Tibial artery (tissue), 4 donors: ENCODE measurements around the gene DAG1.

Experiments
- DNase-seq, 2 donors: peaks; one replicate each; pipeline ENCODE4 v3.0.0-alpha.2; 2019
- H3K27ac ChIP-seq, 2 donors: fragments of 200-600 bp; sonication (generic) in 1 of 2; 1 replicate in 1 of 2; 2 replicates in 1 of 2; pipeline ENCODE4 v1.5.1; 2018 to 2019; ENCODE audit warnings: mild to moderate bottlenecking in 1 of 2
- H3K27me3 ChIP-seq, 2 donors: fragments of 200-600 bp; sonication (generic) in 1 of 2; one replicate each; pipeline versions ENCODE4 v1.5.1 to v1.6.0; 2016 to 2019
- H3K36me3 ChIP-seq, 3 donors: fragments of 200-600 bp; sonication (generic) in 2 of 3; one replicate each; pipeline ENCODE4 v1.5.1; 2016 to 2019; ENCODE audit warnings: mild to moderate bottlenecking in 2 of 3
- H3K4me1 ChIP-seq, 4 donors: fragments of 200-600 bp; sonication (generic) in 2 of 4; 1 replicate in 3 of 4; 2 replicates in 1 of 4; pipeline ENCODE4 v1.5.1; 2016 to 2019
- H3K4me3 ChIP-seq, 2 donors: fragments of 200-600 bp; sonication (generic) in 1 of 2; 1 replicate in 1 of 2; 2 replicates in 1 of 2; pipeline ENCODE4 v1.5.1; 2018 to 2019; ENCODE audit warnings: mild to moderate bottlenecking in 2 of 2
- H3K9me3 ChIP-seq, 3 donors: fragments of 200-600 bp; sonication (generic) in 1 of 3; one replicate each; pipeline ENCODE4 v1.5.1; 2016 to 2019
- CTCF ChIP-seq, 2 experiments: fragments of 200-600 bp in 1 of 2; fragments of 450-650 bp in 1 of 2; IDR thresholded peaks; one replicate each; pipeline ENCODE4 v1.5.1; 2017 to 2019; ENCODE audit warnings: antibody characterized with exemption in 2 of 2, mild to moderate bottlenecking in 1 of 2, moderate library complexity in 1 of 2
- intact Hi-C: fragments of 100-400 bp; cut with DNase I; formaldehyde crosslinking; loops from one replicate; pipeline ENCODE4 v1.15.0; 2023; ENCODE audit warnings: low total_unique reads

Gene DAG1

GRCh38 chr3:49556500-49557275 is 86.6 kb downstream of the DAG1 start:
- H3K27me3 ChIP-seq, result no peaks in the 10 kb centered on the region
- H3K9me3 ChIP-seq, result no peaks in the 10 kb centered on the region
- DNase-seq, result no peak
- intact Hi-C loops, result no loop called here
- no peaks in the 10 kb centered on the region for H3K36me3 ChIP-seq
- no peak overlapping the region for H3K4me3 ChIP-seq
- no peak overlapping the region for H3K27ac ChIP-seq
- TF ChIP-seq CTCF (IDR thresholded peaks at IDR 0.05), result no peak
- H3K4me1 ChIP-seq, result peaks cover 3 to 19% (median 17%) of the 10 kb centered on the region in 4 donors

- H3K27me3 ChIP-seq, result no peaks in the 10 kb centered on the region
- no peaks in the 10 kb centered on the region for H3K4me1 ChIP-seq
- H3K4me3 ChIP-seq, result no peak overlapping the region
- no peak overlapping the region for H3K27ac ChIP-seq
- no peak for DNase-seq
- no peaks in the 10 kb centered on the region for H3K36me3 ChIP-seq
- intact Hi-C loops, result no loop called here
- TF ChIP-seq CTCF (IDR thresholded peaks at IDR 0.05), result no peak
- no peaks in the 10 kb centered on the region for H3K9me3 ChIP-seq
Measured at GRCh38 chr3:49563040-49563578, 93.0 kb downstream of the DAG1 start.

GRCh38 chr3:49563766-49564165 is 93.7 kb downstream of the DAG1 start:
- intact Hi-C loops, result no loop called here

GRCh38 chr3:49566312-49566711 is 96.2 kb downstream of the DAG1 start:
- intact Hi-C loops, result no loop called here
- no peaks in the 10 kb centered on the region for H3K4me1 ChIP-seq
- H3K9me3 ChIP-seq, result no peaks in the 10 kb centered on the region
- no peak overlapping the region for H3K27ac ChIP-seq
- no peak for TF ChIP-seq CTCF (IDR thresholded peaks at IDR 0.05)
- H3K27me3 ChIP-seq, result no peaks in the 10 kb centered on the region
- no peaks in the 10 kb centered on the region for H3K36me3 ChIP-seq
- H3K4me3 ChIP-seq, result no peak overlapping the region
- no peak for DNase-seq

More at GRCh38 chr3:49563766-49564165, 93.7 kb downstream of the DAG1 start:
- no peaks in the 10 kb centered on the region for H3K36me3 ChIP-seq
- H3K27me3 ChIP-seq, result no peaks in the 10 kb centered on the region
- H3K4me3 ChIP-seq, result no peak overlapping the region
- H3K9me3 ChIP-seq, result no peaks in the 10 kb centered on the region
- TF ChIP-seq CTCF (IDR thresholded peaks at IDR 0.05), result no peak
- H3K27ac ChIP-seq, result no peak overlapping the region
- no peaks in the 10 kb centered on the region for H3K4me1 ChIP-seq
- DNase-seq, result no peak

- H3K4me3 ChIP-seq, result no peak overlapping the region
- no peaks in the 10 kb centered on the region for H3K27me3 ChIP-seq
- DNase-seq, result no peak
- H3K4me1 ChIP-seq, result no peaks in the 10 kb centered on the region
- no peaks in the 10 kb centered on the region for H3K36me3 ChIP-seq
- intact Hi-C loops, result no loop called here
- H3K27ac ChIP-seq, result no peak overlapping the region
- no peak for TF ChIP-seq CTCF (IDR thresholded peaks at IDR 0.05)
- no peaks in the 10 kb centered on the region for H3K9me3 ChIP-seq
Measured at GRCh38 chr3:49567406-49567805, 97.3 kb downstream of the DAG1 start.
